Esophagus muscularis mucosa (tissue), 4 donors: ENCODE measurements around the gene MAGEF1. TPM values are rescaled to one million over a fixed set of nuclear protein-coding genes. Genes with fewer than 3 reads are reported as not detected.
"Not testable (repeated sequence)": the region's sequence is repeated elsewhere in the genome, so short reads cannot be mapped to it uniquely, and the experiment has no call there.

ENCODE experiments used
- DNase-seq: peaks from one replicate; pipeline ENCODE4 v3.0.0-alpha.2; 2017; ENCODE audit errors: extremely low spot score
- H3K27ac ChIP-seq, 4 donors: fragments of 200-600 bp; sonication (generic); replicated peaks in 1 of 4; 1 replicate in 3 of 4; 2 replicates in 1 of 4; pipeline ENCODE4 v1.5.1; 2016 to 2019; ENCODE audit warnings: mild to moderate bottlenecking in 1 of 4
- H3K27me3 ChIP-seq, 4 donors: fragments of 200-600 bp; sonication (generic); one replicate each; pipeline versions ENCODE4 v1.5.1 to v1.6.0; 2016 to 2019
- H3K36me3 ChIP-seq, 4 donors: fragments of 200-600 bp; sonication (generic); one replicate each; pipeline ENCODE4 v1.5.1; 2016 to 2019
- H3K4me1 ChIP-seq, 4 donors: fragments of 200-600 bp; sonication (generic); one replicate each; pipeline ENCODE4 v1.5.1; 2016 to 2019
- H3K4me3 ChIP-seq, 4 donors: fragments of 200-600 bp; sonication (generic); 1 replicate in 2 of 4; 2 replicates in 2 of 4; pipeline ENCODE4 v1.5.1; 2016 to 2019; ENCODE audit warnings: mild to moderate bottlenecking in 4 of 4, moderate library complexity in 1 of 4
- H3K9me3 ChIP-seq, 4 donors: fragments of 200-600 bp; sonication (generic); 1 replicate in 3 of 4; 2 replicates in 1 of 4; pipeline ENCODE4 v1.5.1; 2016 to 2019
- CTCF ChIP-seq, 3 experiments: fragments of 200-600 bp in 2 of 3; fragments of 450-650 bp in 1 of 3; sonication (generic) in 2 of 3; IDR thresholded peaks; one replicate each; pipeline ENCODE4 v1.5.1; 2017 to 2019; ENCODE audit warnings: antibody characterized with exemption in 3 of 3, mild to moderate bottlenecking in 2 of 3, moderate library complexity in 1 of 3
- EP300 ChIP-seq: sonication (generic); formaldehyde crosslinking; IDR thresholded peaks from one replicate; pipeline ENCODE4 v1.6.1; 2017; ENCODE audit warnings: antibody characterized with exemption
- POLR2A ChIP-seq: fragments of 450-650 bp; IDR thresholded peaks from one replicate; pipeline ENCODE4 v1.6.1; 2017; ENCODE audit warnings: antibody characterized with exemption, moderate library complexity, mild to moderate bottlenecking, low read depth
- POLR2AphosphoS5 ChIP-seq, 2 donors: sonication (generic); formaldehyde crosslinking; IDR thresholded peaks; one replicate each; pipeline ENCODE4 v1.6.1; 2017; ENCODE audit warnings: antibody characterized with exemption in 2 of 2
- WGBS: methylation state at CpG from one replicate; pipeline ENCODE4 v1.1.5; 2018; 5-methylcytosine and 5-hydroxymethylcytosine counted together
- intact Hi-C: fragments of 100-400 bp; cut with DNase I; formaldehyde crosslinking; loops from one replicate; pipeline ENCODE4 v1.15.1; 2023
- total RNA-seq, 4 donors: library from RNA; depleted of rRNA; stranded (reverse); fragments of >200 nt; gene quantifications; one replicate each; pipeline versions ENCODE4 v1.1.0 to v1.2.1, GENCODE V29; 2016

The MAGEF1 gene
- total RNA-seq, 4 donors from 2014 or later: 23.5 to 50.9 (median 34.1) TPM

GRCh38 chr3:184733971-184734608, 22.2 kb upstream of the MAGEF1 start:
- Histone ChIP-seq H3K9me3 (no peaks in the 10 kb centered on the region), H3K4me3 (no peak overlapping the region), H3K27ac (no peak overlapping the region), H3K4me1 (peaks cover 0 to 11% (median 9%) of the 10 kb centered on the region in 4 donors), H3K36me3 (no peaks in the 10 kb centered on the region), H3K27me3 (no peaks in the 10 kb centered on the region)
- no peak for TF ChIP-seq CTCF (IDR thresholded peaks at IDR 0.05)
- no peak for TF ChIP-seq EP300
- TF ChIP-seq POLR2AphosphoS5 (IDR thresholded peaks at IDR 0.05): no peak
- TF ChIP-seq POLR2A: no peak
- DNase-seq: no peak
- intact Hi-C loops: no loop called here
- WGBS: 92% methylated on average over 8 of the region's 8 CpGs

GRCh38 chr3:184733181-184733580, 21.3 kb upstream of the MAGEF1 start:
- intact Hi-C loops: no loop called here
- Histone ChIP-seq H3K9me3 (no peaks in the 10 kb centered on the region), H3K4me1 (peaks cover 0 to 7% (median 6%) of the 10 kb centered on the region in 4 donors), H3K4me3 (no peak overlapping the region), H3K36me3 (no peaks in the 10 kb centered on the region), H3K27ac (no peak overlapping the region), H3K27me3 (no peaks in the 10 kb centered on the region)
- WGBS: 94% methylated on average over 4 of the region's 4 CpGs
- DNase-seq: no peak
- TF ChIP-seq POLR2AphosphoS5 (IDR thresholded peaks at IDR 0.05) (no peak), CTCF (IDR thresholded peaks at IDR 0.05) (no peak), EP300 (no peak), POLR2A (no peak)

- no peak for DNase-seq
- Histone ChIP-seq H3K4me1 (peaks cover 0 to 7% (median 2%) of the 10 kb centered on the region in 4 donors), H3K27me3 (no peaks in the 10 kb centered on the region), H3K9me3 (no peaks in the 10 kb centered on the region), H3K36me3 (no peaks in the 10 kb centered on the region), H3K4me3 (no peak overlapping the region), H3K27ac (no peak overlapping the region)
- WGBS: 75% methylated on average over 9 of the region's 11 CpGs
- no peak for TF ChIP-seq CTCF (IDR thresholded peaks at IDR 0.05)
- no peak for TF ChIP-seq EP300
- TF ChIP-seq POLR2A: no peak
- no peak for TF ChIP-seq POLR2AphosphoS5 (IDR thresholded peaks at IDR 0.05)
- intact Hi-C loops: no loop called here
Observed at GRCh38 chr3:184731786-184732537, 20.1 kb upstream of the MAGEF1 start.

GRCh38 chr3:184730924-184731323, 19.1 kb upstream of the MAGEF1 start:
- no peaks in the 10 kb centered on the region for H3K36me3 ChIP-seq
- DNase-seq: no peak
- no peaks in the 10 kb centered on the region for H3K27me3 ChIP-seq
- TF ChIP-seq POLR2AphosphoS5 (IDR thresholded peaks at IDR 0.05) (no peak), CTCF (IDR thresholded peaks at IDR 0.05) (no peak), EP300 (no peak), POLR2A (no peak)
- intact Hi-C loops: no loop called here
- no peak overlapping the region for H3K27ac ChIP-seq
- H3K4me3 ChIP-seq: no peak overlapping the region
- H3K4me1 ChIP-seq: peaks cover 0 to 7% (median 2%) of the 10 kb centered on the region in 4 donors
- 100% methylated on average over 2 of the region's 2 CpGs for WGBS
- no peaks in the 10 kb centered on the region for H3K9me3 ChIP-seq

GRCh38 chr3:184729154-184729553, 17.3 kb upstream of the MAGEF1 start:
- not testable (repeated sequence) for H3K36me3 ChIP-seq, H3K27ac ChIP-seq, DNase-seq, H3K9me3 ChIP-seq, H3K4me1 ChIP-seq, H3K27me3 ChIP-seq, H3K4me3 ChIP-seq
- intact Hi-C loops: loop anchor here (5.0 kb wide), 1 partner anchor 48 kb away; no protein-coding TSS in a partner anchor
- 94% methylated on average over 14 of the region's 14 CpGs for WGBS
